Regular cardiac myocyte (primary cell): ENCODE data around the gene ANKRD13B. TPM values are rescaled to one million over a fixed set of nuclear protein-coding genes. Genes with fewer than 3 reads are reported as not detected.

Experiments
- total RNA-seq: library from RNA; depleted of rRNA; stranded (reverse); fragments of >200 nt; gene quantifications from 2 replicates; pipeline ENCODE4 v1.2.3, GENCODE V29; 2014

ANKRD13B gene
- total RNA-seq = 3.1 and 5.4 TPM in 2 replicates

GRCh38 chr17:29592850-29593551 lies at the start of gene ANKRD13B:
ANKRD13B (plus strand) TSS chr17:29593132; CDS start chr17:29593622, 490 bp downstream.

GRCh38 chr17:29566473-29567303 lies 26.2 kb upstream of the ANKRD13B start, which contains the start of gene ABHD15:
ABHD15 (minus strand) TSS chr17:29567037; CDS start chr17:29566966, 71 bp downstream.

GRCh38 chr17:29568331-29569244 lies 24.3 kb upstream of the ANKRD13B start, which contains the start of gene TP53I13:
TP53I13 (plus strand) TSS chr17:29568701; CDS start chr17:29568759, 58 bp downstream.

GRCh38 chr17:29589524-29590410 lies 3.2 kb upstream of the ANKRD13B start, which contains the start of gene GIT1:
GIT1 (minus strand) TSS chr17:29589648; CDS start chr17:29589378, 270 bp downstream.

GRCh38 chr17:29622337-29623282 lies 29.7 kb downstream of the ANKRD13B start, which contains the start of gene CORO6:
CORO6 (minus strand) TSS chr17:29622912; CDS start chr17:29621421, 1,491 bp downstream.

Other genes with a start within 250 kb of the ANKRD13B start
- gene TAOK1, start 202.8 kb upstream of the ANKRD13B start, total RNA-seq = 47.0 and 53.3 TPM in 2 replicates
- gene ABHD15, start 26.1 kb upstream of the ANKRD13B start, total RNA-seq = 7.1 and 8.7 TPM in 2 replicates
- 71.0 and 75.0 TPM in 2 replicates for gene TP53I13, start 24.4 kb upstream of the ANKRD13B start, total RNA-seq
- 19.2 and 27.0 TPM in 2 replicates for gene GIT1, start 3.5 kb upstream of the ANKRD13B start, total RNA-seq
- 2.1 and 9.9 TPM in 2 replicates for gene CORO6, start 29.8 kb downstream of the ANKRD13B start, total RNA-seq